SK-N-SH (cell line): ENCODE measurements around the gene KRT80.

Source experiments
- EP300 ChIP-seq, 2 experiments: IDR thresholded peaks; 2 replicates each; pipeline versions ENCODE4 v1.4.0 to v1.6.1; 2012; ENCODE audit warnings: borderline replicate concordance in 1 of 2, low read depth in 1 of 2, low read length in 1 of 2
- EZH2phosphoT487 ChIP-seq: fragments of 200-600 bp; sonication (generic); IDR thresholded peaks from 2 replicates; pipeline ENCODE4 v1.6.1; 2017; ENCODE audit warnings: low read depth, mixed run types, mild to moderate bottlenecking, antibody characterized with exemption, moderate library complexity, borderline replicate concordance
- JUND ChIP-seq: IDR thresholded peaks from 2 replicates; pipeline ENCODE4 v1.4.0; 2012
- NFIC ChIP-seq: IDR thresholded peaks from 2 replicates; pipeline ENCODE4 v1.4.0; 2012; ENCODE audit warnings: borderline replicate concordance
- NRF1 ChIP-seq: IDR thresholded peaks from 2 replicates; pipeline ENCODE4 v1.6.1; 2012; ENCODE audit warnings: low read depth, mild to moderate bottlenecking, low read length
- PBX3 ChIP-seq: IDR thresholded peaks from 2 replicates; pipeline ENCODE4; 2012
- POLR2AphosphoS5 ChIP-seq: IDR thresholded peaks from 2 replicates; pipeline ENCODE4 v1.6.1; 2012; ENCODE audit warnings: low read depth, low read length
- SIN3A ChIP-seq: IDR thresholded peaks from 2 replicates; pipeline ENCODE4 v1.6.1; 2012; ENCODE audit warnings: low read depth, mild to moderate bottlenecking, low read length, moderate library complexity, borderline replicate concordance
- TEAD4 ChIP-seq: IDR thresholded peaks from 2 replicates; pipeline ENCODE4 v1.4.0; 2012; ENCODE audit warnings: mild to moderate bottlenecking, borderline replicate concordance; ENCODE audit not compliant: insufficient read depth
- ZBTB33 ChIP-seq: IDR thresholded peaks from 2 replicates; pipeline ENCODE4 v1.4.0; 2012; ENCODE audit warnings: low read depth, borderline replicate concordance
- TF ChIP-seq, protein P1 (sequence below): fragments of 200-600 bp; sonication (generic); IDR thresholded peaks from 2 replicates; pipeline ENCODE4 v1.6.1; 2017; ENCODE audit warnings: antibody characterized with exemption, mild to moderate bottlenecking, moderate library complexity

DNA sequence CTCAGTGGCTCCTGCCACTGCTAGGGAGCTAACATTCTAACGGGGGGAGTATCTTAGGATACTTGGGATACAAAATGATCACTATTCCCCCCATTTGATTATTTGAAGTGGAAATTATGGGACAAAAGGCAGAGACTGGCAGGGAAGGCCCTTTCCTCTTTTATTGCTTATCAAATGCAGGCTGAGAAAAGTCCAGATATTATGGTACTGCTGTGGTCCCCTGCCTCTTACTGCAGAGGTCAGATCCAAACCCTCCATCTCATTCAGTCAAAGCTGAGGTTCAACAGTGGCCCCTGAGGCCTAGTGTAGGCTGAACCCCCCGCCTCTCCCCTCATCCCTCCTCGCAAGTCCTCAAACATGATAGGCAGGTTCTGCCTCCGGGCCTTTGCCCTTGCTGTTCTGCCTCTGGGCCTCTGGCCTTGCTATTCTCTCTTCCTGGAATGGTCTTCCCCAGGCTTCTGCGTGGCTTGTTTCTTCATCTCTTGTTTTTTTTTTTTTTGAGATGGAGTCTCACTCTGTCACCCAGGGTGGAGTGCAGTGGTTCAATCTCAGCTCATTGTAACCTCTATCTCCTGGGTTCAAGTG, 34.2 kb downstream of the KRT80 start:
- TF ChIP-seq, protein P1, sequence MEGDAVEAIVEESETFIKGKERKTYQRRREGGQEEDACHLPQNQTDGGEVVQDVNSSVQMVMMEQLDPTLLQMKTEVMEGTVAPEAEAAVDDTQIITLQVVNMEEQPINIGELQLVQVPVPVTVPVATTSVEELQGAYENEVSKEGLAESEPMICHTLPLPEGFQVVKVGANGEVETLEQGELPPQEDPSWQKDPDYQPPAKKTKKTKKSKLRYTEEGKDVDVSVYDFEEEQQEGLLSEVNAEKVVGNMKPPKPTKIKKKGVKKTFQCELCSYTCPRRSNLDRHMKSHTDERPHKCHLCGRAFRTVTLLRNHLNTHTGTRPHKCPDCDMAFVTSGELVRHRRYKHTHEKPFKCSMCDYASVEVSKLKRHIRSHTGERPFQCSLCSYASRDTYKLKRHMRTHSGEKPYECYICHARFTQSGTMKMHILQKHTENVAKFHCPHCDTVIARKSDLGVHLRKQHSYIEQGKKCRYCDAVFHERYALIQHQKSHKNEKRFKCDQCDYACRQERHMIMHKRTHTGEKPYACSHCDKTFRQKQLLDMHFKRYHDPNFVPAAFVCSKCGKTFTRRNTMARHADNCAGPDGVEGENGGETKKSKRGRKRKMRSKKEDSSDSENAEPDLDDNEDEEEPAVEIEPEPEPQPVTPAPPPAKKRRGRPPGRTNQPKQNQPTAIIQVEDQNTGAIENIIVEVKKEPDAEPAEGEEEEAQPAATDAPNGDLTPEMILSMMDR: no peak
- TF ChIP-seq NRF1 (no peak), EZH2phosphoT487 (no peak), JUND (no peak), POLR2AphosphoS5 (no peak), TEAD4 (no peak), EP300 (IDR thresholded peaks at IDR 0.05; ENCODE audit: borderline replicate concordance in 1 of 2, low read depth in 1 of 2, low read length in 1 of 2) (no peak), NFIC (no peak), ZBTB33 (no peak), PBX3 (no peak), SIN3A (no peak)
